ENCODE measurements around the gene ZNF598. TPM values are rescaled to one million over a fixed set of nuclear protein-coding genes. Genes with fewer than 3 reads are reported as not detected.

Gene ZNF598
- total RNA-seq, 1 experiment from 2014 or later: 85.7 TPM

GRCh38 chr16:1991948-1992703 lies 17.5 kb downstream of the ZNF598 start:
- Histone ChIP-seq H3K27me3 (ENCODE audit: control insufficient read depth, insufficient read depth, low read length) (no peaks in the 10 kb centered on the region), H3K4me1 (ENCODE audit: control insufficient read depth, insufficient read depth, low read length) (peaks cover 15% of the 10 kb centered on the region; the same call in 1 of the 2 replicates), H3K4me3 (ENCODE audit: low read depth in 2 of 2, low read length in 2 of 2) (no peak overlapping the region), H3K9me3 (ENCODE audit: control insufficient read depth, insufficient read depth, low read depth, low read length) (no peaks in the 10 kb centered on the region), H3K36me3 (ENCODE audit: control insufficient read depth, insufficient read depth, low read length) (no peaks in the 10 kb centered on the region), H3K27ac (ENCODE audit: low read length) (no peak overlapping the region)
- intact Hi-C loops (cut with micrococcal nuclease; ENCODE audit: unreplicated experiment): no loop called here
- TF ChIP-seq TCF7L2 (IDR thresholded peaks at IDR 0.05; ENCODE audit: low read depth, low read length) (no peak), SIN3A (IDR thresholded peaks at IDR 0.05; ENCODE audit: borderline replicate concordance, insufficient read depth, low read depth, low read length) (no peak), CTCF (IDR thresholded peaks at IDR 0.05) (no peak), POLR2AphosphoS5 (IDR thresholded peaks at IDR 0.05; ENCODE audit: low read depth, low read length) (no peak)
- TF ChIP-seq, protein P1, sequence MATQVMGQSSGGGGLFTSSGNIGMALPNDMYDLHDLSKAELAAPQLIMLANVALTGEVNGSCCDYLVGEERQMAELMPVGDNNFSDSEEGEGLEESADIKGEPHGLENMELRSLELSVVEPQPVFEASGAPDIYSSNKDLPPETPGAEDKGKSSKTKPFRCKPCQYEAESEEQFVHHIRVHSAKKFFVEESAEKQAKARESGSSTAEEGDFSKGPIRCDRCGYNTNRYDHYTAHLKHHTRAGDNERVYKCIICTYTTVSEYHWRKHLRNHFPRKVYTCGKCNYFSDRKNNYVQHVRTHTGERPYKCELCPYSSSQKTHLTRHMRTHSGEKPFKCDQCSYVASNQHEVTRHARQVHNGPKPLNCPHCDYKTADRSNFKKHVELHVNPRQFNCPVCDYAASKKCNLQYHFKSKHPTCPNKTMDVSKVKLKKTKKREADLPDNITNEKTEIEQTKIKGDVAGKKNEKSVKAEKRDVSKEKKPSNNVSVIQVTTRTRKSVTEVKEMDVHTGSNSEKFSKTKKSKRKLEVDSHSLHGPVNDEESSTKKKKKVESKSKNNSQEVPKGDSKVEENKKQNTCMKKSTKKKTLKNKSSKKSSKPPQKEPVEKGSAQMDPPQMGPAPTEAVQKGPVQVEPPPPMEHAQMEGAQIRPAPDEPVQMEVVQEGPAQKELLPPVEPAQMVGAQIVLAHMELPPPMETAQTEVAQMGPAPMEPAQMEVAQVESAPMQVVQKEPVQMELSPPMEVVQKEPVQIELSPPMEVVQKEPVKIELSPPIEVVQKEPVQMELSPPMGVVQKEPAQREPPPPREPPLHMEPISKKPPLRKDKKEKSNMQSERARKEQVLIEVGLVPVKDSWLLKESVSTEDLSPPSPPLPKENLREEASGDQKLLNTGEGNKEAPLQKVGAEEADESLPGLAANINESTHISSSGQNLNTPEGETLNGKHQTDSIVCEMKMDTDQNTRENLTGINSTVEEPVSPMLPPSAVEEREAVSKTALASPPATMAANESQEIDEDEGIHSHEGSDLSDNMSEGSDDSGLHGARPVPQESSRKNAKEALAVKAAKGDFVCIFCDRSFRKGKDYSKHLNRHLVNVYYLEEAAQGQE (IDR thresholded peaks at IDR 0.05; ENCODE audit: insufficient read depth in 1 of 2, low read depth in 2 of 2, low read length in 1 of 2): no peak
- ChIA-PET CTCF (interaction anchor here (0.6 kb wide), 1 partner anchor 148 kb away, joined by 4 read pairs; no protein-coding TSS in a partner anchor), POLR2A (no interaction called here)
- DNase-seq (ENCODE audit: low read depth, low spot score) (no peak), ATAC-seq (no peak)
- no TSS peak for BruUV-seq (replicated peaks)
- in situ Hi-C loops (cut with HindIII; ENCODE audit: low pct_unique_long_range_greater_than_20kb, low sequenced_read_pairs): no loop called here

DNA sequence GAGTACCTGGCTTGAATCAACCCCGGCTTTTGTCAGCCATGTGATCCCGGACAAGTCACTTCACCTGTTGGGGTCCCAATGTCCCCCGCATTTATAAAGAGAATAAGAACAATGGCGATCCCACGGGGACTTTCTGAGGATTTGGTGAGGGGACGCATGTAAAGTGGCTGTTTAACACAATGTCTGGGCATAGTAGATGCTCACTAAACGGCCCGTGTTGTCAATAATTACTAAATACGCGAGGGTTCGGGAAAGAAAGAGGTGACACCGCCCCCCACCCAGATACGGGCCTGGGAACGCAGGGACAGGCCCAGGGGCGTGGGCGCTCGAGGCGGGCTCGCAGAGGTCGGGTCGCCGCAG lies 18.1 kb downstream of the ZNF598 start:
- no peak for DNase-seq (ENCODE audit: low read depth, low spot score)
- ChIA-PET POLR2A (no interaction called here), CTCF (interaction anchor here (0.6 kb wide), 1 partner anchor 149 kb away, joined by 4 read pairs; no protein-coding TSS in a partner anchor)
- no peak overlapping the region for H3K4me3 ChIP-seq (ENCODE audit: low read depth in 2 of 2, low read length in 2 of 2)
- no TSS peak for BruUV-seq (replicated peaks)
- ATAC-seq: no peak
- H3K36me3 ChIP-seq (ENCODE audit: control insufficient read depth, insufficient read depth, low read length): no peaks in the 10 kb centered on the region
- H3K9me3 ChIP-seq (ENCODE audit: control insufficient read depth, insufficient read depth, low read depth, low read length): no peaks in the 10 kb centered on the region
- no peak for TF ChIP-seq TCF7L2 (IDR thresholded peaks at IDR 0.05; ENCODE audit: low read depth, low read length)
- TF ChIP-seq, protein P1 (IDR thresholded peaks at IDR 0.05; ENCODE audit: insufficient read depth in 1 of 2, low read depth in 2 of 2, low read length in 1 of 2): no peak
- H3K27me3 ChIP-seq (ENCODE audit: control insufficient read depth, insufficient read depth, low read length): no peaks in the 10 kb centered on the region
- no peak overlapping the region for H3K27ac ChIP-seq (ENCODE audit: low read length)
- in situ Hi-C loops (cut with HindIII; ENCODE audit: low pct_unique_long_range_greater_than_20kb, low sequenced_read_pairs): no loop called here
- intact Hi-C loops (cut with micrococcal nuclease; ENCODE audit: unreplicated experiment): no loop called here
- H3K4me1 ChIP-seq (ENCODE audit: control insufficient read depth, insufficient read depth, low read length): peaks cover 15% of the 10 kb centered on the region; the same call in 1 of the 2 replicates
